Neural cell (in vitro differentiated cells): Measurements from ENCODE around the gene CCL15.

Experiments
- CTCF ChIP-seq: fragments of 450-650 bp; IDR thresholded peaks from 2 replicates; pipeline ENCODE4 v1.5.1; 2014; ENCODE audit warnings: antibody characterized with exemption, mild to moderate bottlenecking, moderate library complexity; ENCODE audit not compliant: poor library complexity, severe bottlenecking
- EP300 ChIP-seq: fragments of 450-650 bp; conservative IDR thresholded peaks from 2 replicates; pipeline ENCODE4 v1.6.1; 2014; ENCODE audit warnings: antibody characterized with exemption, mild to moderate bottlenecking, moderate library complexity; ENCODE audit not compliant: poor library complexity, severe bottlenecking
- EZH2 ChIP-seq: fragments of 200-600, 300-800 bp; shearing (Covaris generic), sonication (generic); IDR thresholded peaks from 2 replicates; pipeline ENCODE4 v1.6.1; 2014; ENCODE audit warnings: antibody characterized with exemption, low read length, borderline replicate concordance, mild to moderate bottlenecking; ENCODE audit not compliant: insufficient read depth, poor library complexity, severe bottlenecking
- POLR2AphosphoS5 ChIP-seq: IDR thresholded peaks from 2 replicates; pipeline ENCODE4 v1.6.1; 2012
- RAD21 ChIP-seq: fragments of 450-650 bp; conservative IDR thresholded peaks from 2 replicates; pipeline ENCODE4 v1.6.1; 2014; ENCODE audit warnings: antibody characterized with exemption, mild to moderate bottlenecking, moderate library complexity
- SMC3 ChIP-seq: fragments of 450-650 bp; conservative IDR thresholded peaks from 2 replicates; pipeline ENCODE4 v1.6.1; 2014; ENCODE audit warnings: antibody characterized with exemption, mild to moderate bottlenecking, moderate library complexity; ENCODE audit not compliant: poor library complexity
- TAF1 ChIP-seq: IDR thresholded peaks from 2 replicates; pipeline ENCODE4 v1.6.1; 2012; ENCODE audit warnings: low read depth
- TF ChIP-seq, protein P1 (sequence below): IDR thresholded peaks from 2 replicates; pipeline ENCODE4 v1.6.1; 2012; ENCODE audit warnings: borderline replicate concordance

DNA sequence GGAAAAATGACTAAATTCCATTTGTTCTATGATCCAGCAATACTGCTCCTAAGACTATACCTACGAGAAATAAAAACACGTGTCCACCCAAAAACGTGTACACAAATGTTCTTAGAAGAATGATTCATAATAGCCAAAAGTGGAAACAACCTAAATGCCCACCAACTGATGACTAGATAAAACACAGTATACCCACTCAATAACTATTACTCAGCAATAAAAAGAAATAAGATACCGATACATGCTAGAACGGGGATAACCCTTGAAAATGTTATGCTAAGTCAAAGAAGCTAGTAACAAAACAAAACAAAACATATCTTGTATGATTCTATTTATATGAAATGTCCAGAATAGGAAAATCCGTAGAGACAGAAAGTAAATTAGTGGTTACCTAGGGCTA, 37.7 kb downstream of the CCL15 start:
- TF ChIP-seq CTCF, result no peak
- no peak for TF ChIP-seq SMC3
- TF ChIP-seq POLR2AphosphoS5, result no peak
- TF ChIP-seq EZH2, result no peak
- no peak for TF ChIP-seq EP300
- no peak for TF ChIP-seq RAD21
- TF ChIP-seq TAF1, result no peak
- TF ChIP-seq, protein P1, sequence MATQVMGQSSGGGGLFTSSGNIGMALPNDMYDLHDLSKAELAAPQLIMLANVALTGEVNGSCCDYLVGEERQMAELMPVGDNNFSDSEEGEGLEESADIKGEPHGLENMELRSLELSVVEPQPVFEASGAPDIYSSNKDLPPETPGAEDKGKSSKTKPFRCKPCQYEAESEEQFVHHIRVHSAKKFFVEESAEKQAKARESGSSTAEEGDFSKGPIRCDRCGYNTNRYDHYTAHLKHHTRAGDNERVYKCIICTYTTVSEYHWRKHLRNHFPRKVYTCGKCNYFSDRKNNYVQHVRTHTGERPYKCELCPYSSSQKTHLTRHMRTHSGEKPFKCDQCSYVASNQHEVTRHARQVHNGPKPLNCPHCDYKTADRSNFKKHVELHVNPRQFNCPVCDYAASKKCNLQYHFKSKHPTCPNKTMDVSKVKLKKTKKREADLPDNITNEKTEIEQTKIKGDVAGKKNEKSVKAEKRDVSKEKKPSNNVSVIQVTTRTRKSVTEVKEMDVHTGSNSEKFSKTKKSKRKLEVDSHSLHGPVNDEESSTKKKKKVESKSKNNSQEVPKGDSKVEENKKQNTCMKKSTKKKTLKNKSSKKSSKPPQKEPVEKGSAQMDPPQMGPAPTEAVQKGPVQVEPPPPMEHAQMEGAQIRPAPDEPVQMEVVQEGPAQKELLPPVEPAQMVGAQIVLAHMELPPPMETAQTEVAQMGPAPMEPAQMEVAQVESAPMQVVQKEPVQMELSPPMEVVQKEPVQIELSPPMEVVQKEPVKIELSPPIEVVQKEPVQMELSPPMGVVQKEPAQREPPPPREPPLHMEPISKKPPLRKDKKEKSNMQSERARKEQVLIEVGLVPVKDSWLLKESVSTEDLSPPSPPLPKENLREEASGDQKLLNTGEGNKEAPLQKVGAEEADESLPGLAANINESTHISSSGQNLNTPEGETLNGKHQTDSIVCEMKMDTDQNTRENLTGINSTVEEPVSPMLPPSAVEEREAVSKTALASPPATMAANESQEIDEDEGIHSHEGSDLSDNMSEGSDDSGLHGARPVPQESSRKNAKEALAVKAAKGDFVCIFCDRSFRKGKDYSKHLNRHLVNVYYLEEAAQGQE, result no peak
